Fibroblast of skin of right quadriceps (primary cell): Measurements from ENCODE around the gene GPR108.

ENCODE experiments used
- DNase-seq: peaks from one replicate; pipeline ENCODE4 v3.0.0-alpha.2; 2013

The GPR108 gene

GRCh38 chr19:6736169-6736916 is 1.0 kb downstream of the GPR108 start:
- peak; percentile 85 for DNase-seq

GRCh38 chr19:6735181-6735911 is 2.0 kb downstream of the GPR108 start:
- DNase-seq: no peak

- no peak for DNase-seq
These were observed 3.2 kb downstream of the GPR108 start for GRCh38 chr19:6734096-6734696.

- DNase-seq: no peak
These were observed 3.9 kb downstream of the GPR108 start for GRCh38 chr19:6733338-6734095.

GRCh38 chr19:6732803-6733337 is 4.5 kb downstream of the GPR108 start:
- DNase-seq: no peak

- DNase-seq: no peak
These were observed 5.6 kb downstream of the GPR108 start for GRCh38 chr19:6731822-6732221.

GRCh38 chr19:6730941-6731670 is 6.3 kb downstream of the GPR108 start:
- no peak for DNase-seq

GRCh38 chr19:6730153-6730804 is 7.1 kb downstream of the GPR108 start:
- no peak for DNase-seq

- no peak for DNase-seq
These were observed 7.7 kb downstream of the GPR108 start for GRCh38 chr19:6729573-6730152.

- no peak for DNase-seq
These were observed 9.0 kb downstream of the GPR108 start for GRCh38 chr19:6728346-6728745.

GRCh38 chr19:6725513-6726231 is 11.7 kb downstream of the GPR108 start:
- no peak for DNase-seq

- no peak for DNase-seq
These were observed 12.5 kb downstream of the GPR108 start for GRCh38 chr19:6724631-6725492.

GRCh38 chr19:6723738-6724137 is 13.6 kb downstream of the GPR108 start:
- DNase-seq: no peak

- peak; percentile 50 for DNase-seq
These were observed 14.2 kb downstream of the GPR108 start for GRCh38 chr19:6723108-6723618.

- no peak for DNase-seq
These were observed 15.6 kb downstream of the GPR108 start for GRCh38 chr19:6721773-6722172.

GRCh38 chr19:6721138-6721474 is 16.3 kb downstream of the GPR108 start:
- no peak for DNase-seq

- peak; percentile 52 for DNase-seq
These were observed 16.8 kb downstream of the GPR108 start, which contains the start of gene C3 for GRCh38 chr19:6720369-6721137. TSS of gene C3 (minus strand) at chr19:6720650. CDS start at chr19:6720589, 61 bp downstream.

- DNase-seq: no peak
These were observed 17.4 kb downstream of the GPR108 start for GRCh38 chr19:6719992-6720368.

- DNase-seq: no peak
These were observed 17.9 kb downstream of the GPR108 start for GRCh38 chr19:6719540-6719861.
